ENCODE measurements around the gene PLEKHG1.

- no peak for TF ChIP-seq RARB (CRISPR knock-in tag; IDR thresholded peaks at IDR 0.05)
- TF ChIP-seq PATZ1 (CRISPR knock-in tag; IDR thresholded peaks at IDR 0.05; ENCODE audit: borderline replicate concordance): no peak
- TF ChIP-seq BACH2 (CRISPR knock-in tag; IDR thresholded peaks at IDR 0.05; ENCODE audit: borderline replicate concordance): no peak
- no peak for TF ChIP-seq ISL1 (CRISPR knock-in tag; IDR thresholded peaks at IDR 0.05)
- TF ChIP-seq CREB5 (CRISPR knock-in tag; IDR thresholded peaks at IDR 0.05; ENCODE audit: low read depth): no peak
- no peak for TF ChIP-seq OSR1 (CRISPR knock-in tag; IDR thresholded peaks at IDR 0.05)
- TF ChIP-seq ZNF565 (CRISPR knock-in tag; conservative IDR thresholded peaks at IDR 0.05; ENCODE audit: low read depth): no peak
- TF ChIP-seq ARNTL (CRISPR knock-in tag; IDR thresholded peaks at IDR 0.05; ENCODE audit: borderline replicate concordance, low read depth): no peak
- no peak for TF ChIP-seq ZFP3 (CRISPR knock-in tag; IDR thresholded peaks at IDR 0.05)
- no peak for TF ChIP-seq ZFP30 (CRISPR knock-in tag; IDR thresholded peaks at IDR 0.05)
- TF ChIP-seq ZNF70 (CRISPR knock-in tag; IDR thresholded peaks at IDR 0.05): no peak
- TF ChIP-seq TOX (CRISPR knock-in tag; IDR thresholded peaks at IDR 0.05; ENCODE audit: borderline replicate concordance): no peak
- no peak for TF ChIP-seq CSDC2 (CRISPR knock-in tag; IDR thresholded peaks at IDR 0.05)
Observed at GRCh38 chr6:150622476-150622875, 22.8 kb downstream of the PLEKHG1 start.
